HUES6 (cell line): ENCODE results near the gene SPAG16.

ENCODE experiments used
- H3K27ac ChIP-seq: 2 replicates; pipeline ENCODE4 v1.7.0; 2013; ENCODE audit warnings: low read depth, mild to moderate bottlenecking, low read length, inconsistent platforms
- H3K27me3 ChIP-seq: 2 replicates; pipeline ENCODE4 v1.6.1; 2013; ENCODE audit warnings: low read length; ENCODE audit not compliant: control insufficient read depth, insufficient read depth
- H3K36me3 ChIP-seq: 2 replicates; pipeline ENCODE4 v1.6.1; 2013; ENCODE audit warnings: low read length; ENCODE audit not compliant: control insufficient read depth, insufficient read depth
- H3K4me1 ChIP-seq: 2 replicates; pipeline ENCODE4 v1.6.1; 2013; ENCODE audit warnings: low read length; ENCODE audit not compliant: control insufficient read depth, insufficient read depth
- H3K4me3 ChIP-seq: 2 replicates; pipeline ENCODE4 v1.5.1; 2013; ENCODE audit warnings: low read depth, low read length
- H3K9ac ChIP-seq: one replicate; pipeline ENCODE4 v1.6.1; 2013; ENCODE audit warnings: mild to moderate bottlenecking, low read length
- H3K9me3 ChIP-seq: 2 replicates; pipeline ENCODE4 v1.6.1; 2013; ENCODE audit warnings: low read depth, low read length; ENCODE audit not compliant: control insufficient read depth, insufficient read depth

The SPAG16 gene

GRCh38 chr2:214069254-214069653 lies 785.0 kb downstream of the SPAG16 start:
- Histone ChIP-seq H3K9ac (no peak overlapping the region), H3K4me1 (no peaks in the 10 kb centered on the region; the same call in 1 of the 2 replicates), H3K36me3 (no peaks in the 10 kb centered on the region), H3K9me3 (no peaks in the 10 kb centered on the region), H3K27ac (no peak overlapping the region; the same call in 1 of the 2 replicates), H3K4me3 (no peak overlapping the region), H3K27me3 (no peaks in the 10 kb centered on the region)

- no peak overlapping the region for H3K27ac ChIP-seq
- no peak overlapping the region for H3K4me3 ChIP-seq
- no peaks in the 10 kb centered on the region for H3K4me1 ChIP-seq
- no peaks in the 10 kb centered on the region for H3K9me3 ChIP-seq
- no peaks in the 10 kb centered on the region for H3K27me3 ChIP-seq
- no peak overlapping the region for H3K9ac ChIP-seq
- no peaks in the 10 kb centered on the region for H3K36me3 ChIP-seq
Measured at GRCh38 chr2:214075456-214075855, 791.2 kb downstream of the SPAG16 start.

- Histone ChIP-seq H3K4me3 (no peak overlapping the region), H3K27me3 (no peaks in the 10 kb centered on the region), H3K9ac (no peak overlapping the region), H3K27ac (no peak overlapping the region), H3K36me3 (no peaks in the 10 kb centered on the region), H3K4me1 (no peaks in the 10 kb centered on the region), H3K9me3 (no peaks in the 10 kb centered on the region)
Measured at GRCh38 chr2:214076527-214076926, 792.3 kb downstream of the SPAG16 start.

- no peaks in the 10 kb centered on the region for H3K4me1 ChIP-seq
- no peaks in the 10 kb centered on the region for H3K9me3 ChIP-seq
- H3K36me3 ChIP-seq: no peaks in the 10 kb centered on the region
- no peaks in the 10 kb centered on the region for H3K27me3 ChIP-seq
- no peak overlapping the region for H3K27ac ChIP-seq
- H3K4me3 ChIP-seq: no peak overlapping the region
- H3K9ac ChIP-seq: no peak overlapping the region
Measured at GRCh38 chr2:214077727-214078126, 793.5 kb downstream of the SPAG16 start.

- Histone ChIP-seq H3K27me3 (no peaks in the 10 kb centered on the region), H3K4me3 (no peak overlapping the region), H3K9ac (no peak overlapping the region), H3K9me3 (no peaks in the 10 kb centered on the region), H3K27ac (no peak overlapping the region), H3K36me3 (no peaks in the 10 kb centered on the region), H3K4me1 (no peaks in the 10 kb centered on the region)
Measured at GRCh38 chr2:214079032-214079431, 794.8 kb downstream of the SPAG16 start.

- H3K27me3 ChIP-seq: no peaks in the 10 kb centered on the region
- H3K9ac ChIP-seq: no peak overlapping the region
- no peak overlapping the region for H3K4me3 ChIP-seq
- no peaks in the 10 kb centered on the region for H3K9me3 ChIP-seq
- no peak overlapping the region for H3K27ac ChIP-seq
- no peaks in the 10 kb centered on the region for H3K4me1 ChIP-seq
- H3K36me3 ChIP-seq: no peaks in the 10 kb centered on the region
Measured at GRCh38 chr2:214088536-214088935, 804.3 kb downstream of the SPAG16 start.

- H3K9me3 ChIP-seq: no peaks in the 10 kb centered on the region
- H3K4me1 ChIP-seq: peaks cover 2% of the 10 kb centered on the region
- H3K36me3 ChIP-seq: no peaks in the 10 kb centered on the region
Measured at GRCh38 chr2:214096208-214096715, 812.0 kb downstream of the SPAG16 start.

GRCh38 chr2:214098811-214099210 lies 814.5 kb downstream of the SPAG16 start:
- Histone ChIP-seq H3K27ac (no peak overlapping the region), H3K4me1 (peaks cover 4% of the 10 kb centered on the region), H3K4me3 (no peak overlapping the region), H3K36me3 (no peaks in the 10 kb centered on the region), H3K27me3 (no peaks in the 10 kb centered on the region), H3K9ac (no peak overlapping the region), H3K9me3 (no peaks in the 10 kb centered on the region)

More at GRCh38 chr2:214096208-214096715, 812.0 kb downstream of the SPAG16 start:
- Histone ChIP-seq H3K9ac (no peak overlapping the region), H3K27ac (no peak overlapping the region), H3K27me3 (no peaks in the 10 kb centered on the region), H3K4me3 (no peak overlapping the region)

GRCh38 chr2:214100488-214100887 lies 816.2 kb downstream of the SPAG16 start:
- Histone ChIP-seq H3K4me3 (no peak overlapping the region), H3K4me1 (peaks cover 10% of the 10 kb centered on the region), H3K27ac (no peak overlapping the region), H3K36me3 (no peaks in the 10 kb centered on the region), H3K9ac (no peak overlapping the region), H3K9me3 (no peaks in the 10 kb centered on the region), H3K27me3 (no peaks in the 10 kb centered on the region)

GRCh38 chr2:214103276-214104001 lies 819.2 kb downstream of the SPAG16 start:
- no peaks in the 10 kb centered on the region for H3K36me3 ChIP-seq
- H3K4me1 ChIP-seq: peaks cover 10% of the 10 kb centered on the region
- no peak overlapping the region for H3K27ac ChIP-seq
- H3K9me3 ChIP-seq: no peaks in the 10 kb centered on the region
- H3K27me3 ChIP-seq: no peaks in the 10 kb centered on the region
- no peak overlapping the region for H3K9ac ChIP-seq
- no peak overlapping the region for H3K4me3 ChIP-seq

GRCh38 chr2:214104219-214104618 lies 820.0 kb downstream of the SPAG16 start:
- Histone ChIP-seq H3K4me1 (peaks cover 10% of the 10 kb centered on the region), H3K4me3 (no peak overlapping the region), H3K9me3 (0 out of 2 replicates have a peak, but pooled peaks cover 3% of the 10 kb centered on the region), H3K36me3 (no peaks in the 10 kb centered on the region), H3K9ac (no peak overlapping the region), H3K27ac (no peak overlapping the region), H3K27me3 (no peaks in the 10 kb centered on the region)
